ENCODE data around the gene STX16. TPM values are rescaled to one million over a fixed set of nuclear protein-coding genes. Genes with fewer than 3 reads are reported as not detected.
A peak's percentile ranks its signal among the peaks of the same experiment; 100 is the strongest.

Gene STX16
- total RNA-seq, 1 experiment from 2014 or later = 89.1 TPM

GRCh38 chr20:58677808-58678207 is 26.7 kb downstream of the STX16 start:
- TF ChIP-seq E2F1 (CRISPR knock-in tag; IDR thresholded peaks at IDR 0.05) (no peak), E2F5 (CRISPR knock-in tag; IDR thresholded peaks at IDR 0.05) (no peak), USF2 (CRISPR knock-in tag; IDR thresholded peaks at IDR 0.05) (no peak)
- Mint-ChIP-seq H3K27ac (peak overlapping the region; percentile 92), H3K4me1 (peaks cover 60% of the 10 kb centered on the region), H3K9me3 (no peaks in the 10 kb centered on the region), H3K27me3 (ENCODE audit: low read depth) (no peaks in the 10 kb centered on the region), H3K36me3 (peaks cover 70% of the 10 kb centered on the region), H3K4me3 (no peak overlapping the region)
- peak; percentile 78 for ATAC-seq
- CTCF ChIA-PET = interaction anchor here (0.6 to 1.4 kb wide), 3 partner anchors 27 to 196 kb away, joined by 3 read pairs; partner anchors contain the start of gene STX16
- POLR2A ChIA-PET = interaction anchor here (0.6 kb wide), 1 partner anchor 282 kb away, joined by 3 read pairs; no protein-coding TSS in a partner anchor
- DNase-seq (ENCODE audit: low spot score) = no peak

GRCh38 chr20:58678806-58679205 is 27.7 kb downstream of the STX16 start:
- H3K4me3 Mint-ChIP-seq = no peak overlapping the region
- POLR2A ChIA-PET = interaction anchor here (0.6 kb wide), 1 partner anchor 28 kb away, joined by 5 read pairs; the partner anchor contains the start of gene STX16
- peaks cover 50% of the 10 kb centered on the region for H3K4me1 Mint-ChIP-seq
- H3K27me3 Mint-ChIP-seq (ENCODE audit: low read depth) = no peaks in the 10 kb centered on the region
- ATAC-seq (no peak), DNase-seq (ENCODE audit: low spot score) (no peak)
- CTCF ChIA-PET = interaction anchor here (1.4 kb wide), 1 partner anchor 28 kb away, joined by 3 read pairs; the partner anchor contains the start of gene STX16
- TF ChIP-seq EMX1 (CRISPR knock-in tag; IDR thresholded peaks at IDR 0.05) (no peak), OVOL2 (CRISPR knock-in tag; IDR thresholded peaks at IDR 0.05; ENCODE audit: borderline replicate concordance) (no peak), HMGA2 (CRISPR knock-in tag; IDR thresholded peaks at IDR 0.05) (no peak), ZBTB21 (CRISPR knock-in tag; IDR thresholded peaks at IDR 0.05; ENCODE audit: borderline replicate concordance) (no peak), RELA (CRISPR knock-in tag; IDR thresholded peaks at IDR 0.05; ENCODE audit: borderline replicate concordance) (no peak), STAT6 (CRISPR knock-in tag; conservative IDR thresholded peaks at IDR 0.05; ENCODE audit: low read depth) (no peak), IRF1 (CRISPR knock-in tag; IDR thresholded peaks at IDR 0.05) (no peak), GRHL2 (CRISPR knock-in tag; IDR thresholded peaks at IDR 0.05; ENCODE audit: insufficient replicate concordance, severe bottlenecking) (no peak), E2F5 (CRISPR knock-in tag; IDR thresholded peaks at IDR 0.05) (no peak), ZSCAN18 (CRISPR knock-in tag; IDR thresholded peaks at IDR 0.05) (no peak)
- peaks cover 61% of the 10 kb centered on the region for H3K36me3 Mint-ChIP-seq
- H3K9me3 Mint-ChIP-seq = no peaks in the 10 kb centered on the region
- peak overlapping the region; percentile 69 for H3K27ac Mint-ChIP-seq

Measured in WTC11 (cell line).